GM23248 (cell line): Measurements from ENCODE around the gene TFG. TPM values are rescaled to one million over a fixed set of nuclear protein-coding genes. Genes with fewer than 3 reads are reported as not detected.

Source experiments
- DNase-seq: peaks from one replicate; pipeline ENCODE4 v3.0.0-alpha.2; 2015
- H2AFZ ChIP-seq: fragments of 200-600 bp; sonication (generic); 2 replicates; pipeline ENCODE4 v1.6.1; 2016; ENCODE audit warnings: antibody characterized with exemption
- H3F3A ChIP-seq: fragments of 200-600 bp; sonication (generic); 2 replicates; pipeline ENCODE4 v1.6.1; 2016; ENCODE audit warnings: mild to moderate bottlenecking, antibody characterized with exemption, mixed run types; ENCODE audit not compliant: insufficient read depth
- H3K27ac ChIP-seq: fragments of 200-600 bp; sonication (generic); 2 replicates; pipeline ENCODE4 v1.5.1; 2016; ENCODE audit warnings: mild to moderate bottlenecking
- H3K27me3 ChIP-seq: fragments of 200-600 bp; sonication (generic); replicated peaks from 2 replicates; pipeline ENCODE4 v1.6.1; 2016; ENCODE audit warnings: mild to moderate bottlenecking; ENCODE audit not compliant: insufficient read depth
- H3K36me3 ChIP-seq: fragments of 200-600 bp; sonication (generic); 2 replicates; pipeline ENCODE4 v1.6.1; 2016; ENCODE audit warnings: low read depth, mild to moderate bottlenecking
- H3K4me1 ChIP-seq: fragments of 200-600 bp; sonication (generic); 2 replicates; pipeline ENCODE4 v1.6.1; 2016; ENCODE audit warnings: mild to moderate bottlenecking; ENCODE audit not compliant: insufficient read depth
- H3K4me2 ChIP-seq: fragments of 200-600 bp; sonication (generic); one replicate; pipeline ENCODE4 v1.6.1; 2016; ENCODE audit warnings: mild to moderate bottlenecking; ENCODE audit not compliant: unreplicated experiment
- H3K4me3 ChIP-seq: fragments of 200-600 bp; sonication (generic); 2 replicates; pipeline ENCODE4 v1.5.1; 2016; ENCODE audit warnings: mild to moderate bottlenecking
- H3K79me2 ChIP-seq: fragments of 200-600 bp; sonication (generic); 2 replicates; pipeline ENCODE4 v1.6.1; 2016; ENCODE audit warnings: mild to moderate bottlenecking; ENCODE audit not compliant: insufficient read depth
- H3K9ac ChIP-seq: fragments of 200-600 bp; sonication (generic); 2 replicates; pipeline ENCODE4 v1.6.1; 2016; ENCODE audit warnings: mild to moderate bottlenecking
- H3K9me2 ChIP-seq: fragments of 200-600 bp; sonication (generic); 2 replicates; pipeline ENCODE4 v1.6.1; 2016; ENCODE audit warnings: mixed run types, mild to moderate bottlenecking, moderate library complexity; ENCODE audit not compliant: insufficient read depth
- H3K9me3 ChIP-seq: fragments of 200-600 bp; sonication (generic); one replicate; pipeline ENCODE4 v1.6.1; 2017; ENCODE audit warnings: low read depth
- H4K20me1 ChIP-seq: fragments of 200-600 bp; sonication (generic); 2 replicates; pipeline ENCODE4 v1.6.0; 2016; ENCODE audit not compliant: insufficient read depth
- EZH2 ChIP-seq: fragments of 200-600 bp; sonication (generic); IDR thresholded peaks from 2 replicates; pipeline ENCODE4 v1.6.1; 2018; ENCODE audit warnings: antibody characterized with exemption, mild to moderate bottlenecking; ENCODE audit not compliant: insufficient read depth, poor library complexity, severe bottlenecking
- EZH2phosphoT487 ChIP-seq: fragments of 200-600 bp; sonication (generic); IDR thresholded peaks from 2 replicates; pipeline ENCODE4 v1.6.1; 2018; ENCODE audit warnings: antibody characterized with exemption, moderate library complexity, mild to moderate bottlenecking, low read depth; ENCODE audit not compliant: insufficient read depth
- WGBS, 2 experiments: methylation state at CpG; one replicate each; pipeline ENCODE4 v1.1.6; 2015 to 2017; ENCODE audit warnings: low lambda C conversion rate in 2 of 2, low coverage in 1 of 2; ENCODE audit errors: missing lambda C conversion rate in 2 of 2; 5-methylcytosine and 5-hydroxymethylcytosine counted together
- in situ Hi-C: fragments of 300-500 bp; cut with MboI; formaldehyde crosslinking; loops from 2 replicates; pipeline ENCODE4 v1.15.0; 2020
- polyA plus RNA-seq: library from polyadenylated mRNA; unstranded; fragments of >200 nt; fragmentation: Nextera tagmentation; extraction: Ambion mirVana; gene quantifications from 2 replicates; pipeline ENCODE4 v1.2.1, GENCODE V29; 2016
- total RNA-seq: library from RNA; depleted of rRNA; stranded (reverse); fragments of >200 nt; shearing (Covaris generic); gene quantifications from 2 replicates; pipeline ENCODE4 v1.2.3, GENCODE V29; 2014

Gene TFG
- total and polyA plus RNA-seq, 2 experiments from 2014 or later: 157 to 241 TPM

DNA sequence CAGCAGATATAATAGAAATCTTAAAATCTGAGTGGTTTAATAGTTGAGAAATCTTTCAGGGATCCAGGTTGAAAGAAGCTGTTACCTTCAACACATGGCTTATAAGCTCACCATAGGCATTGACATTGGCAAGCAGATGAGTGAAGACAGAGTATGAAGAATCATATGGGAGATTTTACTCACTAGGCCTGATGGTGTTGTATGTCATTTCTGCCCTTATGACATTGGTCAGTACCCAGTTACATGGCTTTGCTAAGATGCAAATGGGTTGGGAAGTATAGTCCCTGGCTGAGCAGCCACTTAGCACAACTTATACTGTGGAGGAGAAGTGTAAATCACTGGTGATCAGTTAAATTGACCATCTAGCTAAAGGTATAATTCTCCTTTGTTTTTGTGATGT is 5.9 kb downstream of the TFG start:
- peaks cover 62% of the 10 kb centered on the region for H3K36me3 ChIP-seq
- no peaks in the 10 kb centered on the region for H3K27me3 ChIP-seq
- no peak overlapping the region for H3K4me3 ChIP-seq
- peaks cover 18% of the 10 kb centered on the region for H3F3A ChIP-seq
- TF ChIP-seq EZH2: no peak
- TF ChIP-seq EZH2phosphoT487: no peak
- no peaks in the 10 kb centered on the region for H3K9me2 ChIP-seq
- peaks cover 100% of the 10 kb centered on the region for H3K79me2 ChIP-seq
- H3K9ac ChIP-seq: no peak overlapping the region
- DNase-seq: no peak
- H2AFZ ChIP-seq: no peak overlapping the region
- in situ Hi-C loops: no loop called here
- no peaks in the 10 kb centered on the region for H3K9me3 ChIP-seq
- peaks cover 56% of the 10 kb centered on the region for H3K4me1 ChIP-seq
- no peak overlapping the region for H3K4me2 ChIP-seq
- H4K20me1 ChIP-seq: peaks cover 53% of the 10 kb centered on the region
- H3K27ac ChIP-seq: no peak overlapping the region

DNA sequence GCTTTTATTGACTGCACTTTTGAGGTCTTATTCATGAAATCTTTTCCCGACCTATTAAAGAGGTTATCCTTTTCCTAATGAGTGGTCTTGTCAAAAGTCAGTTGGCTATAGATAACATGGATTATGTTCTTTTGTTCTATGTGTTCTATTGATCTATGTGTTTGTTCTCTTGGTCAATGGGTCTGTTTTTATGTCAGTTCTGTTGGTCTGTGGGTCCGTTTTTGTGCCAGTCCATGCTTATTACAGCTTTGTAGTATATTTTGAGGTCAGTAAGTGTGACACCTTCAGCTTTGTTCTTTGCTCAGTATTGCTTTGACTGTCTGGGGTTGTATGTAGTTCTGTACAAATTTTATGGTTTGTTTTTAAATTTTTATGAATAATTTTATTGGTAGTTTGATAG is 7.8 kb downstream of the TFG start:
- peaks cover 42% of the 10 kb centered on the region for H3K4me1 ChIP-seq
- peaks cover 100% of the 10 kb centered on the region for H3K79me2 ChIP-seq
- no peaks in the 10 kb centered on the region for H3K27me3 ChIP-seq
- DNase-seq: no peak
- H3K9me3 ChIP-seq: no peaks in the 10 kb centered on the region
- H4K20me1 ChIP-seq: peaks cover 45% of the 10 kb centered on the region
- H3K9me2 ChIP-seq: no peaks in the 10 kb centered on the region; the same call in 1 of the 2 replicates
- no peak overlapping the region for H2AFZ ChIP-seq
- in situ Hi-C loops: no loop called here
- H3K4me3 ChIP-seq: no peak overlapping the region
- H3K36me3 ChIP-seq: peaks cover 70% of the 10 kb centered on the region
- peak overlapping the region; percentile 18 for H3K4me2 ChIP-seq
- peaks cover 6% of the 10 kb centered on the region for H3F3A ChIP-seq
- no peak overlapping the region for H3K27ac ChIP-seq
- TF ChIP-seq EZH2phosphoT487 (no peak), EZH2 (no peak)
- H3K9ac ChIP-seq: no peak overlapping the region
- WGBS, 2 experiments: 94 to 98% methylated on average over 2 of the region's 2 CpGs

DNA sequence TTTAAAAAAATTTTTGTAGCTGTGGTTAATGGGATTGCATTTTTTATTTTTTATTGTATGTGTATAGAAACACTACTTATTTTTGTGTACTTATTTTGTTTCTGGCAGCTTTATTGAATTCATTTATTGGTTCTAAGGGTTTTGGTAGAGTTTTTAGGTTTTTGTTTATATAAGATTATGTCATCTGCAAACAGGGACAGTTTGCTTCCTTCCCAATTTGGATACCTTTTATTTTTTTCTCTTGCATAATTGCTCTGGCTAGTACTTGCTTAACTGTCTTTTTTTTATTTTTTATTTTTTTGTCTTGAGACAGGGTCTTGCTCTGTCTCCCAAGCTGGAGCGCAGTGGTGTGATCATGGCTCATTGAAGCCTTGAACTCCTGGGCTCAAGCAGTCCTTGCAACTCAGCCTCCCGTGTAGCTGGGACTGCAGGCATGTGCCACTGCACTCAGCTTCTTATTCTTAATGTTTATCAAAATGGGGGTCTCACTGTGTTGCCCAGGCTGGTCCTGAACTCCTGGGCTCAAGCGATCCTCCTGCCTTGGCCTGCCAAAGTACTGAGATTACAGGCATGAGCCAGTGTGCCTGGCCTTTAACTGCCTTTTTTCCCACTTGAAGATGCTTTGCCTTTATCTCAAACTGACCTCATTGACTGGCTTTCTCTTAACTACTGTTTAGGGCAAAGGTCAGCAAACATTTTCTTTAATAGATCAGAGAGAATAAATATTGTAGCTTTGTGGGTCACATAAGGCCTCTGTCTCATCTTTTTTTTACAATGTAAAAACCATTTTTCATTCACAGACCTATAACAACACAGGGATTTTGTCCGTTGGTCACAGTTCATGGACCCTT is 8.6 kb downstream of the TFG start:
- peaks cover 40% of the 10 kb centered on the region for H4K20me1 ChIP-seq
- in situ Hi-C loops: no loop called here
- 91 to 92% methylated on average over 4 of the region's 4 CpGs for WGBS, 2 experiments
- H3K27me3 ChIP-seq: no peaks in the 10 kb centered on the region
- TF ChIP-seq EZH2: no peak
- no peak for TF ChIP-seq EZH2phosphoT487
- H3K4me2 ChIP-seq: no peak overlapping the region
- H3K79me2 ChIP-seq: peaks cover 100% of the 10 kb centered on the region
- no peaks in the 10 kb centered on the region for H3K9me3 ChIP-seq
- H3K36me3 ChIP-seq: peaks cover 76% of the 10 kb centered on the region
- H2AFZ ChIP-seq: no peak overlapping the region
- H3K4me1 ChIP-seq: peaks cover 40% of the 10 kb centered on the region
- H3K27ac ChIP-seq: no peak overlapping the region
- no peak overlapping the region for H3K9ac ChIP-seq
- no peaks in the 10 kb centered on the region; the same call in 1 of the 2 replicates for H3K9me2 ChIP-seq
- no peak for DNase-seq
- H3K4me3 ChIP-seq: no peak overlapping the region
- H3F3A ChIP-seq: peaks cover 10% of the 10 kb centered on the region

DNA sequence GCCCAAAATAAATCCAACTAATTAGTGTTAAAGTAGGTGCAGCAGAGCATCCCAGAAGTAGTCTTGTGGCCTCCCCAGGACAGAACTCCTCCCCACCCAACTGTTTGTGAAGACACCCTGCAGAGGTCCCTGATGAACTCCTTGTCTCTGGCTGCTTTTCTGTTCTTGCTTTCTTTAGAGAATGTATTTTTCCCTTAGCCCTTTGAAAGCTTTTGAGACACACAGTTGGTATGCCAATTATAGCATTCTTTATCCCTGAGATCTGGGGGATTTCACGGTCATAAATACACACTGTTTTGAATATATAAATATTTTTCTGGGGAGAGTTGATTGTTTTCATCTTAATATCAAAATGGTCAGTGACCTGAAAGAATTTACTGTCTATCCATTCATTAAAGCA is 9.8 kb downstream of the TFG start:
- H3K4me1 ChIP-seq: peaks cover 40% of the 10 kb centered on the region
- TF ChIP-seq EZH2phosphoT487 (no peak), EZH2 (no peak)
- peak; percentile 22 for DNase-seq
- H2AFZ ChIP-seq: no peak overlapping the region
- H3K4me2 ChIP-seq: no peak overlapping the region
- H3K4me3 ChIP-seq: no peak overlapping the region
- H3F3A ChIP-seq: peaks cover 17% of the 10 kb centered on the region
- WGBS, 2 experiments: 3 to 10% methylated on average over 1 of the region's 1 CpG
- no peak overlapping the region; the same call in 1 of the 2 replicates for H3K9ac ChIP-seq
- peaks cover 68% of the 10 kb centered on the region for H3K36me3 ChIP-seq
- in situ Hi-C loops: no loop called here
- peaks cover 37% of the 10 kb centered on the region for H4K20me1 ChIP-seq
- no peaks in the 10 kb centered on the region for H3K27me3 ChIP-seq
- H3K9me2 ChIP-seq: no peaks in the 10 kb centered on the region; the same call in 1 of the 2 replicates
- H3K9me3 ChIP-seq: no peaks in the 10 kb centered on the region
- peaks cover 100% of the 10 kb centered on the region for H3K79me2 ChIP-seq
- H3K27ac ChIP-seq: no peak overlapping the region
